ENCODE data around the gene TSPAN9.

DNA sequence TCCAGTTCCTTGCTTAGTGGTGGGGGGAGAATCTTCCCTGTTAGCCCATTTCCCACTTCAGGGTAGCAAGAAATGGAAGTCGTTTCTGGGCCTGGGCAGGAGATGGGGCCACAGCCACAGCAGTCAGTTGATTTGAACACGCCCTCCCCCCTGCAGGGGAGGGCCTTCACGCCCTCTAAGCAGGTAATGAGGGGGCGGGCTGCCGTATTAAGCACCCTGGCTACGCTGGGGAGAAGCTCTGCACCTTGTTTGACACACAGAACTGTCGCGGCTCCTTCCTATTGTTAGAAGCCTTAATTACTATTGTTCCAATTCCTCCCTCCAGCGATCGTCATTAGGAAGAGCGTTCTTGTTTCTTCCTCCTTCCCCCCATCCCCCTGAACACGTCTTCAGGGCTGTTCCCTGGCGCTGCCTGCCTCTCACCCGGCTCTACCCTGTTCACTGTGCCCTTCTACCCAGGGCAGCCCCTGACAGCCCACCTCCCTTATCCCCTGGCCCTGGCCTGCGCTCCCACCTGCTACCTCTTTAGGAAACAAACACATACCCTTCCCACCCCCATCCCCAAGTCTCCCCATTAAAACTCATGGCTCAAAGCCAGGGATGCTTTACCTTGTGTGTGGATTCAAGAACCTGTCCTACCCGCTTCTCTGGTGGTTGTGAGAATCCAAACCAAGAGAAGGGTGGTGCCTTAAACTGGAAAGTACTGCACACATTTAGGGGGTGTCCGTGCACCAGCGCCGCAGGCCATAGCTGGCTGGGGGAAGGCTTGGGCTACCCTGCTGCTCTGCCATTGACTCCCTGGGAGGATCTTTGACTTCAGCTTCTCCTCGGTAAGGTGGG is 137.6 kb downstream of the TSPAN9 start:
- TF ChIP-seq, protein P1, sequence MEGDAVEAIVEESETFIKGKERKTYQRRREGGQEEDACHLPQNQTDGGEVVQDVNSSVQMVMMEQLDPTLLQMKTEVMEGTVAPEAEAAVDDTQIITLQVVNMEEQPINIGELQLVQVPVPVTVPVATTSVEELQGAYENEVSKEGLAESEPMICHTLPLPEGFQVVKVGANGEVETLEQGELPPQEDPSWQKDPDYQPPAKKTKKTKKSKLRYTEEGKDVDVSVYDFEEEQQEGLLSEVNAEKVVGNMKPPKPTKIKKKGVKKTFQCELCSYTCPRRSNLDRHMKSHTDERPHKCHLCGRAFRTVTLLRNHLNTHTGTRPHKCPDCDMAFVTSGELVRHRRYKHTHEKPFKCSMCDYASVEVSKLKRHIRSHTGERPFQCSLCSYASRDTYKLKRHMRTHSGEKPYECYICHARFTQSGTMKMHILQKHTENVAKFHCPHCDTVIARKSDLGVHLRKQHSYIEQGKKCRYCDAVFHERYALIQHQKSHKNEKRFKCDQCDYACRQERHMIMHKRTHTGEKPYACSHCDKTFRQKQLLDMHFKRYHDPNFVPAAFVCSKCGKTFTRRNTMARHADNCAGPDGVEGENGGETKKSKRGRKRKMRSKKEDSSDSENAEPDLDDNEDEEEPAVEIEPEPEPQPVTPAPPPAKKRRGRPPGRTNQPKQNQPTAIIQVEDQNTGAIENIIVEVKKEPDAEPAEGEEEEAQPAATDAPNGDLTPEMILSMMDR (conservative IDR thresholded peaks at IDR 0.05; ENCODE audit: low read depth in 2 of 2), result peak; percentile 9 to 41; a peak in 2 of 4 replicates
- TF ChIP-seq, protein P2, sequence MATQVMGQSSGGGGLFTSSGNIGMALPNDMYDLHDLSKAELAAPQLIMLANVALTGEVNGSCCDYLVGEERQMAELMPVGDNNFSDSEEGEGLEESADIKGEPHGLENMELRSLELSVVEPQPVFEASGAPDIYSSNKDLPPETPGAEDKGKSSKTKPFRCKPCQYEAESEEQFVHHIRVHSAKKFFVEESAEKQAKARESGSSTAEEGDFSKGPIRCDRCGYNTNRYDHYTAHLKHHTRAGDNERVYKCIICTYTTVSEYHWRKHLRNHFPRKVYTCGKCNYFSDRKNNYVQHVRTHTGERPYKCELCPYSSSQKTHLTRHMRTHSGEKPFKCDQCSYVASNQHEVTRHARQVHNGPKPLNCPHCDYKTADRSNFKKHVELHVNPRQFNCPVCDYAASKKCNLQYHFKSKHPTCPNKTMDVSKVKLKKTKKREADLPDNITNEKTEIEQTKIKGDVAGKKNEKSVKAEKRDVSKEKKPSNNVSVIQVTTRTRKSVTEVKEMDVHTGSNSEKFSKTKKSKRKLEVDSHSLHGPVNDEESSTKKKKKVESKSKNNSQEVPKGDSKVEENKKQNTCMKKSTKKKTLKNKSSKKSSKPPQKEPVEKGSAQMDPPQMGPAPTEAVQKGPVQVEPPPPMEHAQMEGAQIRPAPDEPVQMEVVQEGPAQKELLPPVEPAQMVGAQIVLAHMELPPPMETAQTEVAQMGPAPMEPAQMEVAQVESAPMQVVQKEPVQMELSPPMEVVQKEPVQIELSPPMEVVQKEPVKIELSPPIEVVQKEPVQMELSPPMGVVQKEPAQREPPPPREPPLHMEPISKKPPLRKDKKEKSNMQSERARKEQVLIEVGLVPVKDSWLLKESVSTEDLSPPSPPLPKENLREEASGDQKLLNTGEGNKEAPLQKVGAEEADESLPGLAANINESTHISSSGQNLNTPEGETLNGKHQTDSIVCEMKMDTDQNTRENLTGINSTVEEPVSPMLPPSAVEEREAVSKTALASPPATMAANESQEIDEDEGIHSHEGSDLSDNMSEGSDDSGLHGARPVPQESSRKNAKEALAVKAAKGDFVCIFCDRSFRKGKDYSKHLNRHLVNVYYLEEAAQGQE (IDR thresholded peaks at IDR 0.05; ENCODE audit: unreplicated experiment), result no peak
- TF ChIP-seq STAT1 (IDR thresholded peaks at IDR 0.05; ENCODE audit: unreplicated experiment), result no peak
- TF ChIP-seq CREB1 (CRISPR knock-in tag; IDR thresholded peaks at IDR 0.05; ENCODE audit: low read depth), result 0 out of 2 replicates have a peak, but pooled peaks have one; percentile 21
- no peak for TF ChIP-seq EZH2 (IDR thresholded peaks at IDR 0.05; ENCODE audit: low read depth, unreplicated experiment)
- no peak for TF ChIP-seq EZH2phosphoT487 (IDR thresholded peaks at IDR 0.05; ENCODE audit: unreplicated experiment)
- TF ChIP-seq JUNB (IDR thresholded peaks at IDR 0.05; ENCODE audit: unreplicated experiment), result no peak
- no peak for TF ChIP-seq POLR2AphosphoS5 (IDR thresholded peaks at IDR 0.05; ENCODE audit: low read depth)
- TF ChIP-seq, protein P3, sequence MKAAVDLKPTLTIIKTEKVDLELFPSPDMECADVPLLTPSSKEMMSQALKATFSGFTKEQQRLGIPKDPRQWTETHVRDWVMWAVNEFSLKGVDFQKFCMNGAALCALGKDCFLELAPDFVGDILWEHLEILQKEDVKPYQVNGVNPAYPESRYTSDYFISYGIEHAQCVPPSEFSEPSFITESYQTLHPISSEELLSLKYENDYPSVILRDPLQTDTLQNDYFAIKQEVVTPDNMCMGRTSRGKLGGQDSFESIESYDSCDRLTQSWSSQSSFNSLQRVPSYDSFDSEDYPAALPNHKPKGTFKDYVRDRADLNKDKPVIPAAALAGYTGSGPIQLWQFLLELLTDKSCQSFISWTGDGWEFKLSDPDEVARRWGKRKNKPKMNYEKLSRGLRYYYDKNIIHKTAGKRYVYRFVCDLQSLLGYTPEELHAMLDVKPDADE (IDR thresholded peaks at IDR 0.05), result no peak
- no peak for TF ChIP-seq NANOG (IDR thresholded peaks at IDR 0.05; ENCODE audit: borderline replicate concordance)
- TF ChIP-seq ZNF114 (CRISPR knock-in tag; IDR thresholded peaks at IDR 0.05), result no peak
